ENCODE data around the gene SLC35F1. TPM values are rescaled to one million over a fixed set of nuclear protein-coding genes. Genes with fewer than 3 reads are reported as not detected.

SLC35F1 gene
- total and polyA plus RNA-seq, 9 of the 15 experiments (the other 6 are each of a cell fraction or from before 2014, with no cell fraction given): 0.03 to 0.06 TPM; not detected in 7

- ATAC-seq (no peak), FAIRE-seq (no peak), DNase-seq (ENCODE audit: extremely low read depth in 1 of 4, low spot score in 3 of 4) (no peak)
- H2AFZ ChIP-seq (ENCODE audit: low read depth, low read length): no peak overlapping the region
- no peaks in the 10 kb centered on the region for H3K9me1 ChIP-seq (ENCODE audit: control insufficient read depth, insufficient read depth, low read length)
- no peaks in the 10 kb centered on the region for H3K9me3 ChIP-seq (replicated peaks; ENCODE audit: control insufficient read depth, insufficient read depth, low read depth, low read length)
- H3K27me3 ChIP-seq (ENCODE audit: control insufficient read depth in 2 of 2, insufficient read depth in 2 of 2, low read length in 2 of 2): no peaks in the 10 kb centered on the region
- peaks cover 0 to 12% of the 10 kb centered on the region in 2 experiments; a peak in 2 of 5 replicates for H3K4me1 ChIP-seq (replicated peaks in 1 of 2; ENCODE audit: control insufficient read depth in 2 of 2, insufficient read depth in 2 of 2, low read length in 2 of 2)
- ChIA-PET CTCF (ENCODE audit: low intra/inter-chr PET ratio) (no interaction called here), POLR2A (no interaction called here)
- no peaks in the 10 kb centered on the region for H3K79me2 ChIP-seq (ENCODE audit: control insufficient read depth, insufficient read depth, low read length)
- in situ Hi-C loops (cut with MboI) (no loop called here), intact Hi-C loops (cut with micrococcal nuclease) (no loop called here)
- no TSS peak for BruUV-seq (replicated peaks)
- TF ChIP-seq NR0B1 (IDR thresholded peaks at IDR 0.05; ENCODE audit: partially characterized antibody) (no peak), SRSF1 (IDR thresholded peaks at IDR 0.05; ENCODE audit: low read depth, low read length) (no peak), PCBP2 (IDR thresholded peaks at IDR 0.05; ENCODE audit: low read depth, low read length, poor library complexity, severe bottlenecking) (peak; percentile 33), POLR2B (IDR thresholded peaks at IDR 0.05; ENCODE audit: low read depth, partially characterized antibody) (no peak), SIN3A (IDR thresholded peaks at IDR 0.05; ENCODE audit: borderline replicate concordance in 2 of 2, control insufficient read depth in 1 of 2, low read depth in 2 of 2, low read length in 2 of 2) (no peak), E2F1 (CRISPR knock-in tag; IDR thresholded peaks at IDR 0.05) (no peak), MED1 (CRISPR knock-in tag; IDR thresholded peaks at IDR 0.05; ENCODE audit: borderline replicate concordance) (no peak), TAF9B (IDR thresholded peaks at IDR 0.05; ENCODE audit: partially characterized antibody) (no peak), CC2D1A (IDR thresholded peaks at IDR 0.05) (no peak), HNRNPK (IDR thresholded peaks at IDR 0.05; ENCODE audit: low read depth, low read length, poor library complexity, severe bottlenecking) (peak; percentile 76)
- H3K4me3 ChIP-seq: no peak overlapping the region
- no peak overlapping the region for H3K27ac ChIP-seq (ENCODE audit: extremely low read depth, low read depth, low read length)
- WGBS (ENCODE audit: insufficient coverage, low coverage, missing lambda C conversion rate): no CpG with 5 or more reads among the region's 1 CpG
- H3K36me3 ChIP-seq (ENCODE audit: control insufficient read depth, insufficient read depth, low read length): no peaks in the 10 kb centered on the region
- no peak overlapping the region for H3K4me2 ChIP-seq (ENCODE audit: insufficient read depth, low read length)
- H3K9ac ChIP-seq (ENCODE audit: insufficient read depth in 1 of 2, low read depth in 2 of 2, low read length in 2 of 2): no peak overlapping the region
- no peaks in the 10 kb centered on the region for H4K20me1 ChIP-seq (replicated peaks; ENCODE audit: control insufficient read depth, insufficient read depth, low read length)
Observed at GRCh38 chr6:117911150-117911549, 4.1 kb downstream of the SLC35F1 start.
